B cell (primary cell): ENCODE results near the gene BCL2. TPM values are rescaled to one million over a fixed set of nuclear protein-coding genes. Genes with fewer than 3 reads are reported as not detected.

ENCODE experiments used
- ATAC-seq: fragments of 200-7000 bp; cut with Tn5 transposase; one replicate; pipeline ENCODE4 v1.10.0; 2021; ENCODE audit warnings: low read depth, mild to moderate bottlenecking, moderate number of reproducible peaks, moderate library complexity
- CTCF ChIA-PET: fragments of 350-600 bp; sonication (Branson Sonifier 250); formaldehyde crosslinking; loops from one replicate; lab custom pipeline; 2021; ENCODE audit warnings: antibody characterized with exemption, inconsistent platforms; lab: Charles Lee
- POLR2A ChIA-PET: fragments of 350-600 bp; sonication (Branson Sonifier 250); formaldehyde crosslinking; loops from one replicate; lab custom pipeline; 2021; ENCODE audit warnings: antibody characterized with exemption; lab: Charles Lee
- DNase-seq: peaks from one replicate; pipeline ENCODE4 v3.0.0; 2013
- H2AFZ ChIP-seq: 2 replicates; pipeline ENCODE4 v1.6.1; 2012; ENCODE audit warnings: mild to moderate bottlenecking, low read depth, low read length; ENCODE audit not compliant: insufficient read depth, poor library complexity, severe bottlenecking
- H3K27ac ChIP-seq, 2 donors: 1 replicate in 1 of 2; 2 replicates in 1 of 2; pipeline ENCODE4 v1.5.1; 2012 to 2013; ENCODE audit warnings: low read length in 2 of 2, mild to moderate bottlenecking in 2 of 2, moderate library complexity in 1 of 2
- H3K27me3 ChIP-seq, 4 experiments: fragments of 200-600 bp in 1 of 4; sonication (generic) in 1 of 4; replicated peaks in 1 of 4; 1 replicate in 2 of 4; 2 replicates in 2 of 4; pipeline versions ENCODE4 v1.6.1 to v1.7.0; 2013 to 2016; ENCODE audit warnings: low read length in 3 of 4, mild to moderate bottlenecking in 2 of 4, mixed read lengths in 1 of 4, moderate library complexity in 1 of 4; ENCODE audit not compliant: insufficient read depth in 4 of 4, control insufficient read depth in 3 of 4; ENCODE audit errors: control extremely low read depth in 1 of 4
- H3K36me3 ChIP-seq, 2 experiments: replicated peaks in 1 of 2; 1 replicate in 1 of 2; 2 replicates in 1 of 2; pipeline versions ENCODE4 v1.6.1 to v1.7.1; 2013; ENCODE audit warnings: low read length in 1 of 2; ENCODE audit not compliant: insufficient read depth in 2 of 2, control insufficient read depth in 1 of 2; ENCODE audit errors: control extremely low read depth in 1 of 2, extremely low read depth in 1 of 2
- H3K4me1 ChIP-seq, 2 donors: fragments of 200-600 bp in 1 of 2; sonication (generic) in 1 of 2; 1 replicate in 1 of 2; 2 replicates in 1 of 2; pipeline versions ENCODE4 v1.5.1 to v1.6.1; 2013 to 2017; ENCODE audit warnings: low read length in 2 of 2; ENCODE audit not compliant: control insufficient read depth in 2 of 2, insufficient read depth in 2 of 2
- H3K4me2 ChIP-seq: replicated peaks from 2 replicates; pipeline ENCODE3; 2012; ENCODE audit warnings: mild to moderate bottlenecking, low read depth, low read length; ENCODE audit not compliant: poor library complexity, severe bottlenecking
- H3K4me3 ChIP-seq, 5 experiments: fragments of 200-600 bp in 1 of 5; sonication (generic) in 1 of 5; 1 replicate in 3 of 5; 2 replicates in 2 of 5; pipeline versions ENCODE4 v1.5.1 to v1.7.0; 2011 to 2016; ENCODE audit warnings: low read length in 4 of 5, mild to moderate bottlenecking in 4 of 5, low read depth in 2 of 5, control low read depth in 1 of 5, moderate library complexity in 1 of 5; ENCODE audit not compliant: insufficient read depth in 1 of 5; ENCODE audit errors: control extremely low read depth in 1 of 5, extremely low read depth in 1 of 5
- H3K79me2 ChIP-seq: fragments of 200-600 bp; sonication (generic); one replicate; pipeline ENCODE4 v1.6.0; 2016; ENCODE audit warnings: low read length; ENCODE audit not compliant: control insufficient read depth, insufficient read depth
- H3K9ac ChIP-seq: fragments of 200-600 bp; sonication (generic); 2 replicates; pipeline ENCODE4 v1.6.1; 2017; ENCODE audit warnings: mild to moderate bottlenecking, low read length, moderate library complexity
- H3K9me3 ChIP-seq, 3 donors: one replicate each; pipeline versions ENCODE4 v1.6.1 to v1.7.1; 2013; ENCODE audit warnings: low read length in 2 of 3; ENCODE audit not compliant: control insufficient read depth in 2 of 3, insufficient read depth in 1 of 3; ENCODE audit errors: control extremely low read depth in 1 of 3
- H4K20me1 ChIP-seq: 2 replicates; pipeline ENCODE4 v1.6.0; 2012; ENCODE audit warnings: mild to moderate bottlenecking, low read length; ENCODE audit not compliant: insufficient read depth, control insufficient read depth, poor library complexity, severe bottlenecking
- H3K27ac Mint-ChIP-seq: one replicate; pipeline ENCODE4 v1.8.0; 2021; ENCODE audit warnings: mixed read lengths
- H3K27me3 Mint-ChIP-seq: one replicate; pipeline ENCODE4 v1.8.0; 2021; ENCODE audit warnings: mixed read lengths
- H3K4me1 Mint-ChIP-seq: one replicate; pipeline ENCODE4 v1.8.0; 2021; ENCODE audit warnings: mixed read lengths
- H3K4me3 Mint-ChIP-seq: one replicate; pipeline ENCODE4 v1.8.0; 2021; ENCODE audit warnings: mixed read lengths
- H3K9me3 Mint-ChIP-seq: one replicate; pipeline ENCODE4 v1.8.0; 2022; ENCODE audit warnings: mixed read lengths; ENCODE audit not compliant: insufficient read depth
- EZH2 ChIP-seq: IDR thresholded peaks from 2 replicates; pipeline ENCODE4 v1.6.1; 2012; ENCODE audit warnings: borderline replicate concordance, low read depth, mild to moderate bottlenecking, moderate library complexity, low read length; ENCODE audit not compliant: insufficient read depth, poor library complexity, severe bottlenecking
- WGBS: methylation state at CpG from one replicate; pipeline ENCODE4 v1.1.5; 2013; ENCODE audit warnings: missing lambda C conversion rate; ENCODE audit not compliant: insufficient coverage; 5-methylcytosine and 5-hydroxymethylcytosine counted together
- intact Hi-C: fragments of 100-400 bp; cut with micrococcal nuclease; formaldehyde crosslinking; loops from one replicate; pipeline ENCODE4 v1.10.0; 2022
- polyA plus RNA-seq: library from polyadenylated mRNA; depleted of rRNA; stranded (reverse); fragments of >200 nt; gene quantifications from 2 replicates; pipeline ENCODE4 v1.2.3, GENCODE V29; 2012
- total RNA-seq, 2 donors: library from RNA; stranded (reverse); fragments of 120-200 nt in 1 of 2; gene quantifications; 1 replicate in 1 of 2; 2 replicates in 1 of 2; pipeline versions ENCODE4 v1.2.3 to v1.2.4, GENCODE V29; 2013 to 2022
- TF ChIP-seq, protein P1 (sequence below): fragments of 200-600 bp; IDR thresholded peaks from one replicate; pipeline ENCODE4 v1.8.0; 2022; ENCODE audit warnings: antibody characterized with exemption, mild to moderate bottlenecking

The BCL2 gene
- total and polyA plus RNA-seq, 2 donors (not counting 1 experiment from before 2014, with no cell fraction given): 27.6 to 144 TPM

DNA sequence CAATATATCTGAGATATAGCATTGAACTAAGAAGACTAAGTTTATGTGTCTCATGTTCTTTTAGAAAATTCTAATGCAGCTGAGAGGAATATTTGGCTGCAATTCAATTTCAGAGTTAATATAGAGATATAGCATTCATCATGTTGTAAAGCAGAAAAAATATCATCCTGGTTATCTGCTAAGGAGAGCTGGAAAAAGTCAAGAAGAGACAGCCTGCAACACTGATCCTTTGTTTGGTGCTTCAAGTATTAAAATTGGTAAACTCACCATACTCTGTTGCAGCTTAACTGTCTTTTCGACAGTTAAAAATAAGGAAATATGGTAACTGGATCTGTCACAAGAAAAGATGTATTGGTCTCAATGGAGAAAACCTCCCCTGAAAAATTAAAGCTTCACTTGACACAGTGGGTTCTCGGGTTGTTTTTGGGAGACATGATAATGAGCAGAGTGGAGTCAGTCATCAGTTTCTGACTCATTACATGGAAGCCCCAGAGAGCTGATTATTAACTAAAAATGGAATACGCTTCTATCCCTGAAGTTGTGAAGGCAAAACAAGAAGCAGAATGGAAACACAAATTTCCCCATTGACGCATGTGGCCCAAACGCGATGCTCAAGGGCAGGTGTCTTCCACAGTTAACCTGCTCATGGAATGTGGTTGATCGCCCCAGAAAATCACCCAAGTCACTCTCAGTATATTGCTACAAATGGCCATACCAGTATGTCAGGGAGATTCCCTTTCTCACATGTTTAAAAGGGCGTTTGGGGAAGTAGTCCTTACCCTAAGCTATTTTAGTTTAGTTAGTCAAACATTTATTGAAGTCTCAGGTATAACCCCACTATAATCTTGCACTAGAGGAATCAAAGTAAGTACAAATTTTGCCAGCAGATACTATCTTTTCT, 8.2 kb downstream of the BCL2 start:
- no peaks in the 10 kb centered on the region for H3K27me3 ChIP-seq
- H3K9me3 ChIP-seq: no peaks in the 10 kb centered on the region
- ChIA-PET POLR2A (interaction anchor here (0.8 to 2.2 kb wide), 8 partner anchors 19 to 295 kb away, joined by 3 to 10 read pairs (median 4); no protein-coding TSS in a partner anchor), CTCF (interaction anchor here (0.7 to 3.7 kb wide), 21 partner anchors 9 to 293 kb away, joined by 3 to 22 read pairs (median 4); no protein-coding TSS in a partner anchor)
- peak overlapping the region in 4 of 5 experiments; percentile 4 to 98 (median 30) for H3K4me3 ChIP-seq
- no peaks in the 10 kb centered on the region for H3K27me3 Mint-ChIP-seq
- WGBS: 23% methylated on average over 4 of the region's 8 CpGs
- no peaks in the 10 kb centered on the region for H4K20me1 ChIP-seq
- TF ChIP-seq EZH2: no peak
- TF ChIP-seq, protein P1, sequence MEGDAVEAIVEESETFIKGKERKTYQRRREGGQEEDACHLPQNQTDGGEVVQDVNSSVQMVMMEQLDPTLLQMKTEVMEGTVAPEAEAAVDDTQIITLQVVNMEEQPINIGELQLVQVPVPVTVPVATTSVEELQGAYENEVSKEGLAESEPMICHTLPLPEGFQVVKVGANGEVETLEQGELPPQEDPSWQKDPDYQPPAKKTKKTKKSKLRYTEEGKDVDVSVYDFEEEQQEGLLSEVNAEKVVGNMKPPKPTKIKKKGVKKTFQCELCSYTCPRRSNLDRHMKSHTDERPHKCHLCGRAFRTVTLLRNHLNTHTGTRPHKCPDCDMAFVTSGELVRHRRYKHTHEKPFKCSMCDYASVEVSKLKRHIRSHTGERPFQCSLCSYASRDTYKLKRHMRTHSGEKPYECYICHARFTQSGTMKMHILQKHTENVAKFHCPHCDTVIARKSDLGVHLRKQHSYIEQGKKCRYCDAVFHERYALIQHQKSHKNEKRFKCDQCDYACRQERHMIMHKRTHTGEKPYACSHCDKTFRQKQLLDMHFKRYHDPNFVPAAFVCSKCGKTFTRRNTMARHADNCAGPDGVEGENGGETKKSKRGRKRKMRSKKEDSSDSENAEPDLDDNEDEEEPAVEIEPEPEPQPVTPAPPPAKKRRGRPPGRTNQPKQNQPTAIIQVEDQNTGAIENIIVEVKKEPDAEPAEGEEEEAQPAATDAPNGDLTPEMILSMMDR: no peak
- H3K4me1 Mint-ChIP-seq: peaks cover 92% of the 10 kb centered on the region
- H3K4me1 ChIP-seq: peaks cover 77 to 85% of the 10 kb centered on the region in 2 donors
- H3K36me3 ChIP-seq: peaks cover 0 to 5% of the 10 kb centered on the region in 2 experiments
- peak; percentile 84 for DNase-seq
- H3K79me2 ChIP-seq: peaks cover 100% of the 10 kb centered on the region
- ATAC-seq: peak; percentile 74
- peak overlapping the region; percentile 91 for H3K9ac ChIP-seq
- peak overlapping the region; percentile 81 for H3K4me3 Mint-ChIP-seq
- no peaks in the 10 kb centered on the region for H3K9me3 Mint-ChIP-seq
- peak overlapping the region; percentile 75 for H3K4me2 ChIP-seq
- H3K27ac Mint-ChIP-seq: peak overlapping the region; percentile 92
- peak overlapping the region; percentile 68 to 92 for H3K27ac ChIP-seq
- no peak overlapping the region for H2AFZ ChIP-seq
- intact Hi-C loops: loop anchor here (1.0 kb wide), 3 partner anchors 8 to 18 kb away; partner anchors contain the start of gene BCL2
